Measurements from ENCODE around the gene HID1. TPM values are rescaled to one million over a fixed set of nuclear protein-coding genes. Genes with fewer than 3 reads are reported as not detected.
"Not testable (repeated sequence)": the region's sequence is repeated elsewhere in the genome, so short reads cannot be mapped to it uniquely, and the experiment has no call there.

HID1 gene
- total and polyA plus RNA-seq, 8 donors = 32.1 to 75.8 (median 61.7) TPM

DNA sequence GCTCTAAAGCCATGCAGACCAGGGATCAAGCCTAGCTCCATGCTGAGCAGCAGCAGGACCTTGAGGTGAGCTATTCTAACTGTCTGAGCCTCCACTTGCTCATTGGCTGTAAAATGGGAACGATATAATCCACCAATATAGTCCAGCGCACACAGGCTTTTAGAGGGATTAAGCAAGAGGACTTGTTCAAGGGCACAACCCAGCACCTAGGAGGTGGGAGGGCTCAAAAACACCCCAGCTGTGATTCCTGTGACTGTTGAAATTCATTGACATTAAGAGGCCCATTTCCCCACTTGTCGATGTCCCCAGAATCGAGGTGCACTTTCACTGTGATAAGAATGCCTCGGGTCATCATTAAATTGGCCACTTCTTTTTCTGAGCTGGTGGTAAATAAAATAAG is 53.7 kb downstream of the HID1 start:
- H3K27me3 ChIP-seq = peaks cover 27 to 89% of the 10 kb centered on the region in 2 donors
- no peak overlapping the region for H3K27ac ChIP-seq
- intact Hi-C loops (cut with DNase I) = no loop called here
- TF ChIP-seq, protein P1, sequence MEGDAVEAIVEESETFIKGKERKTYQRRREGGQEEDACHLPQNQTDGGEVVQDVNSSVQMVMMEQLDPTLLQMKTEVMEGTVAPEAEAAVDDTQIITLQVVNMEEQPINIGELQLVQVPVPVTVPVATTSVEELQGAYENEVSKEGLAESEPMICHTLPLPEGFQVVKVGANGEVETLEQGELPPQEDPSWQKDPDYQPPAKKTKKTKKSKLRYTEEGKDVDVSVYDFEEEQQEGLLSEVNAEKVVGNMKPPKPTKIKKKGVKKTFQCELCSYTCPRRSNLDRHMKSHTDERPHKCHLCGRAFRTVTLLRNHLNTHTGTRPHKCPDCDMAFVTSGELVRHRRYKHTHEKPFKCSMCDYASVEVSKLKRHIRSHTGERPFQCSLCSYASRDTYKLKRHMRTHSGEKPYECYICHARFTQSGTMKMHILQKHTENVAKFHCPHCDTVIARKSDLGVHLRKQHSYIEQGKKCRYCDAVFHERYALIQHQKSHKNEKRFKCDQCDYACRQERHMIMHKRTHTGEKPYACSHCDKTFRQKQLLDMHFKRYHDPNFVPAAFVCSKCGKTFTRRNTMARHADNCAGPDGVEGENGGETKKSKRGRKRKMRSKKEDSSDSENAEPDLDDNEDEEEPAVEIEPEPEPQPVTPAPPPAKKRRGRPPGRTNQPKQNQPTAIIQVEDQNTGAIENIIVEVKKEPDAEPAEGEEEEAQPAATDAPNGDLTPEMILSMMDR (IDR thresholded peaks at IDR 0.05) = no peak
- peaks cover 11 to 14% of the 10 kb centered on the region in 2 donors for H3K4me1 ChIP-seq
- DNase-seq (no peak), ATAC-seq (no peak)
- no peaks in the 10 kb centered on the region for H3K36me3 ChIP-seq
- no peaks in the 10 kb centered on the region for H3K9me3 ChIP-seq
- no peak overlapping the region for H3K4me3 ChIP-seq

DNA sequence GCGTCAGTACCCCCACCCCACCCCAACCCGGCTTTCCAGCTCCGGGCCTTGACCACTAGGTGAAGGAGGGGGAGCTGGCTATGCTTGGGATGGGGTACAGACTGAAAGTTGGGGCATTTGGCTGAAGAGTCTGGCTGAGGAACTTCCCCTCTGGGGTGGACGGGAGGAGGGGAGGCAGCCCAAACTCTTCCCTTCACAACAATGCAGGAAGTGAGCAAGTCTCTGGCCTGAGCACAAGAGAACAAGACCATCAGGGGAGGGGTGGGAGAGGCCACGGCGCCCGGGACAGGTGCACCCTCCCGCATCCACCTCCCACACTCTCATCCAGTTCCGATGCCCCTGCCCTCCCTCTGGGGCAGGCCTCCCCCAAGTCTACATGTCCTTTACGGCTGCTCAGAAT is 55.1 kb downstream of the HID1 start:
- intact Hi-C loops (cut with DNase I) = no loop called here
- ATAC-seq = peak; percentile 29

DNA sequence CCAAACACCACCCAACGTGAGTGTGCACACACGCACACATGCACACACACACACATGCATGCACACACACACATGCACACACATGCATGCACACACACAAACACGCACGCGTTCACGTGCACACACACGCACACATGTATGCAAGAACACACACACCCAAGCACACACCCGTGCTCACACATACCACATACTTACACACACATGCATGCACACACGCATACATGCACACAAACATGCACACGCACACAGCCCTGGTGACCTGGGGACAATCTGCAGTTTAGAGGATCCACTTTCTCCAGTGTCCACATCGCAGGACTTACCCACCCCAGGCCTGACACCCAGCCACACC is 55.7 kb downstream of the HID1 start:
- H3K4me3 ChIP-seq = no peak overlapping the region
- no peaks in the 10 kb centered on the region for H3K9me3 ChIP-seq
- no peak for DNase-seq
- no peak overlapping the region for H3K27ac ChIP-seq
- no peak for ATAC-seq
- TF ChIP-seq, protein P1 (IDR thresholded peaks at IDR 0.05) = no peak
- H3K4me1 ChIP-seq = no peaks in the 10 kb centered on the region
- H3K27me3 ChIP-seq = peaks cover 6 to 68% of the 10 kb centered on the region in 2 donors
- H3K36me3 ChIP-seq = no peaks in the 10 kb centered on the region
- intact Hi-C loops (cut with DNase I) = no loop called here

More for the DNA sequence above, 55.1 kb downstream of the HID1 start:
- Histone ChIP-seq H3K4me1 (no peaks in the 10 kb centered on the region), H3K27ac (no peak overlapping the region), H3K36me3 (no peaks in the 10 kb centered on the region), H3K9me3 (no peaks in the 10 kb centered on the region), H3K4me3 (no peak overlapping the region), H3K27me3 (peaks cover 12 to 74% of the 10 kb centered on the region in 2 donors)
- TF ChIP-seq, protein P1 (IDR thresholded peaks at IDR 0.05) = no peak
- no peak for DNase-seq

DNA sequence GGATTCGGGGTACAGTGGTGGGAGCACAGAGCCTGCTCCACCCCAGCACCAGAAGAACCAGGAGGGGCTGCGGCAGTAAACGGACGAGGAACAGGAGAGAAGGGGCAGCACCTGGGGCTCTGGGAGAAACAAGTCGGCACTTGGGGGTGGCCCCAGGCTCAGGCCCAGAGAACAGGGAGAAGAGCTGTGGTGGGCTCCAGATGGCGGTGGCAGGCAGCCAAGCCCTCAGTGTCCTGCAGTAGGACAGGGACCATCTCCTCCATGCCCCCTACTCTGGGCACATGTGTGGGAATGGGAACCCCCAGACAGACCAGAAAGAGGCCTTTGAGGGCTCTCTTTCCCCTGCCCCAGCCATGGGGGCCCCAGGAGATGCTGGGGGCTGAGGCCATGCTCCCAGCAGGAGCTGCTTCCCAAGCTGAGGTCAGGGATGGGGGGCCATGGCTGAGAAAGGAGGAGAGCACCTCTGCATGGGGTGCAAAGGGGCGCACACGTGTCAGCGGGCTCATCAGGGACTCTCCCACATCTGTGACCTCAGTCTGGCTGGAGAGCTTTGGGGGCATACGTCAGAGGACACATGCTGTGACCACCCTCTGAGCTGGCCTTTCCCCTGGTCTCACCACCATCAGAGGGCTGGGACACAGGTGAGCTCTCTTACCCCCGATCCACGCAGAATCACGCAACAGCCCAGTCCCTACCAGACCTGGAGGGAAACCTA is 56.3 kb downstream of the HID1 start:
- ATAC-seq = no peak
- TF ChIP-seq, protein P1 (IDR thresholded peaks at IDR 0.05) = no peak
- intact Hi-C loops (cut with DNase I) = no loop called here

DNA sequence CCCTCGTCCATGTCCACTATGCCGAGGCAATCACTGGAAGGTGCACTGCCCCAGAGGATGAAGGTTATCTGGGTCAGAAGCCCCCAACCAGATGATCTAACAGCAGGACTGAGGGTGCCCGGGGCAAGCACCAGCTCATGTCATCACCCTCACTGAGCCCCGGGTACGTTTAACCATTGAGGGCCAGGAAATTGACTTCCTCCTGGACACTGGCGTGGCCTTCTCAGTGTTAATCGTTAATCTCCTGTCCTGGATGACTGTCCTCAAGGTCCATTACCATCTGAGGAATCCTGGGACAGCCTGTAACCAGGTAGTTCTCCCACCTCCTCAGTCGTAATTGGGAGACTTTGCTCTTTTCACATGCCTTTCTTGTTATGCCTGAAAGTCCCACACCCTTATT is 61.1 kb downstream of the HID1 start:
- not testable (repeated sequence) for DNase-seq, ATAC-seq, H3K4me1 ChIP-seq, H3K36me3 ChIP-seq, H3K4me3 ChIP-seq, H3K27ac ChIP-seq, H3K9me3 ChIP-seq
- intact Hi-C loops (cut with DNase I) = loop anchor here in 1 of 2 donors (5.0 kb wide), 1 partner anchor 114 kb away; no protein-coding TSS in a partner anchor
- H3K27me3 ChIP-seq = peaks cover 0 to 22% of the 10 kb centered on the region in 2 donors

More for the DNA sequence above, 56.3 kb downstream of the HID1 start:
- DNase-seq = no peak
- H3K4me3 ChIP-seq = no peak overlapping the region
- H3K27me3 ChIP-seq = peaks cover 1 to 63% of the 10 kb centered on the region in 2 donors
- no peaks in the 10 kb centered on the region for H3K9me3 ChIP-seq
- H3K4me1 ChIP-seq = no peaks in the 10 kb centered on the region
- no peaks in the 10 kb centered on the region for H3K36me3 ChIP-seq
- H3K27ac ChIP-seq = no peak overlapping the region

DNA sequence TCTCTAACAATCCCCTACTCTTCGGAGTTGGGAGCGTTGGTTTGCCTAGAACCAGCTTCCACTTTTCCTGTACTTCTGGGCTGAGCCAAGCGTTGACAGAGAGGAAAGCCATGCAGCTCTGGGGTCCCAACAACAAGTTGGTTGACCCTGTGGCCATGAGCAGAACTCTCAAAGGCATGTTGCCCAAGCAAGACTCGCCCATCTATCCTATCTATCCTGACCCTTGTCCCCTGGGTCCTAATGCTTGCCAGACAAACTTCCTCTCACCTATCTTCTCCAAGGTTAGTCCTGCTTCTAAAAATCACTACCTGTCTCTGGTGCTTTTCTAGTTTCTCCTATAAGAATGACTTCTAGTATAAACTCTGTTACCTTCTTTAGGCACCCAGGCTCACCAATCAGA is 63.5 kb downstream of the HID1 start:
- H3K4me1 ChIP-seq; H3K36me3 ChIP-seq; H3K9me3 ChIP-seq; intact Hi-C loops (cut with DNase I); H3K27ac ChIP-seq; ATAC-seq; DNase-seq; H3K4me3 ChIP-seq: not testable (repeated sequence)
- peaks cover 0 to 24% of the 10 kb centered on the region in 2 donors for H3K27me3 ChIP-seq

Measured in left lung (tissue), 10 donors.